ENCODE data around the gene TRMT112. TPM values are rescaled to one million over a fixed set of nuclear protein-coding genes. Genes with fewer than 3 reads are reported as not detected.
A peak's percentile ranks its signal among the peaks of the same experiment; 100 is the strongest.
"Not testable (repeated sequence)": the region's sequence is repeated elsewhere in the genome, so short reads cannot be mapped to it uniquely, and the experiment has no call there.

Gene TRMT112
- total RNA-seq, 1 donor from 2014 or later: 93.1 TPM

GRCh38 chr11:64314805-64315561 lies 2.4 kb downstream of the TRMT112 start:
- Mint-ChIP-seq H3K4me3 (ENCODE audit: unreplicated experiment) (no peak overlapping the region), H3K36me3 (ENCODE audit: unreplicated experiment) (no peaks in the 10 kb centered on the region), H3K27ac (ENCODE audit: unreplicated experiment) (no peak overlapping the region), H3K9me3 (ENCODE audit: unreplicated experiment) (peaks cover 10% of the 10 kb centered on the region), H3K4me1 (ENCODE audit: low read depth, unreplicated experiment) (peaks cover 21% of the 10 kb centered on the region), H3K27me3 (ENCODE audit: unreplicated experiment) (peaks cover 17% of the 10 kb centered on the region)
- no peak for TF ChIP-seq CTCF (IDR thresholded peaks at IDR 0.05; ENCODE audit: partially characterized antibody, unreplicated experiment)
- DNase-seq: no peak

GRCh38 chr11:64314146-64314804 lies 3.1 kb downstream of the TRMT112 start:
- Mint-ChIP-seq H3K4me1 (ENCODE audit: low read depth, unreplicated experiment) (peaks cover 21% of the 10 kb centered on the region), H3K27me3 (ENCODE audit: unreplicated experiment) (peaks cover 16% of the 10 kb centered on the region), H3K27ac (ENCODE audit: unreplicated experiment) (peak overlapping the region; percentile 76), H3K36me3 (ENCODE audit: unreplicated experiment) (no peaks in the 10 kb centered on the region), H3K4me3 (ENCODE audit: unreplicated experiment) (no peak overlapping the region), H3K9me3 (ENCODE audit: unreplicated experiment) (peaks cover 9% of the 10 kb centered on the region)
- peak; percentile 28 for TF ChIP-seq CTCF (IDR thresholded peaks at IDR 0.05; ENCODE audit: partially characterized antibody, unreplicated experiment)
- DNase-seq: no peak

GRCh38 chr11:64313491-64314145 lies 3.7 kb downstream of the TRMT112 start:
- peak overlapping the region; percentile 44 for H3K4me3 Mint-ChIP-seq (ENCODE audit: unreplicated experiment)
- H3K36me3 Mint-ChIP-seq (ENCODE audit: unreplicated experiment): no peaks in the 10 kb centered on the region
- peak overlapping the region; percentile 54 for H3K27ac Mint-ChIP-seq (ENCODE audit: unreplicated experiment)
- peaks cover 18% of the 10 kb centered on the region for H3K4me1 Mint-ChIP-seq (ENCODE audit: low read depth, unreplicated experiment)
- no peak for DNase-seq
- H3K9me3 Mint-ChIP-seq (ENCODE audit: unreplicated experiment): peaks cover 5% of the 10 kb centered on the region
- no peak for TF ChIP-seq CTCF (IDR thresholded peaks at IDR 0.05; ENCODE audit: partially characterized antibody, unreplicated experiment)
- peaks cover 12% of the 10 kb centered on the region for H3K27me3 Mint-ChIP-seq (ENCODE audit: unreplicated experiment)

- Mint-ChIP-seq H3K27ac (ENCODE audit: unreplicated experiment) (peak overlapping the region; percentile 54), H3K4me1 (ENCODE audit: low read depth, unreplicated experiment) (peaks cover 18% of the 10 kb centered on the region), H3K9me3 (ENCODE audit: unreplicated experiment) (peaks cover 5% of the 10 kb centered on the region), H3K4me3 (ENCODE audit: unreplicated experiment) (peak overlapping the region; percentile 44), H3K36me3 (ENCODE audit: unreplicated experiment) (no peaks in the 10 kb centered on the region), H3K27me3 (ENCODE audit: unreplicated experiment) (peaks cover 12% of the 10 kb centered on the region)
- no peak for DNase-seq
- no peak for TF ChIP-seq CTCF (IDR thresholded peaks at IDR 0.05; ENCODE audit: partially characterized antibody, unreplicated experiment)
Observed at GRCh38 chr11:64312947-64313346, 4.4 kb downstream of the TRMT112 start.

GRCh38 chr11:64307795-64308194 lies 9.6 kb downstream of the TRMT112 start:
- not testable (repeated sequence) for DNase-seq; H3K27me3 Mint-ChIP-seq (ENCODE audit: unreplicated experiment); H3K9me3 Mint-ChIP-seq (ENCODE audit: unreplicated experiment); H3K36me3 Mint-ChIP-seq (ENCODE audit: unreplicated experiment); H3K4me1 Mint-ChIP-seq (ENCODE audit: low read depth, unreplicated experiment)
- Mint-ChIP-seq H3K4me3 (ENCODE audit: unreplicated experiment) (peak overlapping the region; percentile 44), H3K27ac (ENCODE audit: unreplicated experiment) (peak overlapping the region; percentile 22)

All from glutamatergic neuron (in vitro differentiated cells).